ENCODE measurements around the gene RAD51B. TPM values are rescaled to one million over a fixed set of nuclear protein-coding genes. Genes with fewer than 3 reads are reported as not detected.

RAD51B gene
- total RNA-seq, 4 donors from 2014 or later, result 5.0 to 31.8 (median 20.6) TPM

- intact Hi-C loops (cut with DNase I; ENCODE audit: low total_unique reads), result no loop called here
- no peak for TF ChIP-seq CTCF (IDR thresholded peaks at IDR 0.05)
- TF ChIP-seq POLR2A (IDR thresholded peaks at IDR 0.05), result no peak
- no peak for TF ChIP-seq POLR2AphosphoS5 (IDR thresholded peaks at IDR 0.05)
- no peak for TF ChIP-seq EP300 (IDR thresholded peaks at IDR 0.05; ENCODE audit: low read depth)
- Histone ChIP-seq H3K27ac (peak overlapping the region; percentile 21 to 80 (median 75)), H3K4me1 (peaks cover 16 to 55% (median 34%) of the 10 kb centered on the region in 4 donors), H3K36me3 (no peaks in the 10 kb centered on the region), H3K9me3 (no peaks in the 10 kb centered on the region), H3K27me3 (no peaks in the 10 kb centered on the region), H3K4me3 (no peak overlapping the region)
- 69 to 89% methylated on average over 4 to 9 of the region's 9 CpGs for WGBS, 2 donors (ENCODE audit: low coverage in 1 of 2)
- in situ Hi-C loops (cut with MboI; ENCODE audit: low pct_ligation_motif_present in 1 of 4, low pct_unique_long_range_greater_than_20kb in 1 of 4, low sequenced_read_pairs in 3 of 4), result no loop called here
- DNase-seq, result no peak
These were observed 814.8 kb downstream of the RAD51B start for GRCh38 chr14:68634332-68634731.

- Histone ChIP-seq H3K4me1 (peaks cover 16 to 54% (median 32%) of the 10 kb centered on the region in 4 donors), H3K27ac (peak overlapping the region; percentile 21 to 80 (median 75)), H3K36me3 (no peaks in the 10 kb centered on the region), H3K4me3 (no peak overlapping the region), H3K27me3 (no peaks in the 10 kb centered on the region), H3K9me3 (no peaks in the 10 kb centered on the region)
- DNase-seq, result no peak
- intact Hi-C loops (cut with DNase I; ENCODE audit: low total_unique reads), result no loop called here
- WGBS, 2 donors (ENCODE audit: low coverage in 1 of 2), result 78 to 85% methylated on average over 4 to 5 of the region's 5 CpGs
- in situ Hi-C loops (cut with MboI; ENCODE audit: low pct_ligation_motif_present in 1 of 4, low pct_unique_long_range_greater_than_20kb in 1 of 4, low sequenced_read_pairs in 3 of 4), result no loop called here
- TF ChIP-seq EP300 (IDR thresholded peaks at IDR 0.05; ENCODE audit: low read depth) (no peak), POLR2AphosphoS5 (IDR thresholded peaks at IDR 0.05) (no peak), POLR2A (IDR thresholded peaks at IDR 0.05) (no peak), CTCF (IDR thresholded peaks at IDR 0.05) (no peak)
These were observed 815.5 kb downstream of the RAD51B start for GRCh38 chr14:68634874-68635595.

- Histone ChIP-seq H3K9me3 (peaks cover 0 to 5% of the 10 kb centered on the region in 2 donors), H3K27ac (peak overlapping the region; percentile 74 to 80 (median 78)), H3K4me1 (peaks cover 16 to 53% (median 32%) of the 10 kb centered on the region in 4 donors), H3K36me3 (no peaks in the 10 kb centered on the region), H3K4me3 (no peak overlapping the region), H3K27me3 (no peaks in the 10 kb centered on the region)
- no peak for TF ChIP-seq POLR2AphosphoS5 (IDR thresholded peaks at IDR 0.05)
- no peak for TF ChIP-seq POLR2A (IDR thresholded peaks at IDR 0.05)
- no peak for TF ChIP-seq EP300 (IDR thresholded peaks at IDR 0.05; ENCODE audit: low read depth)
- TF ChIP-seq CTCF (IDR thresholded peaks at IDR 0.05), result no peak
- in situ Hi-C loops (cut with MboI; ENCODE audit: low pct_ligation_motif_present in 1 of 4, low pct_unique_long_range_greater_than_20kb in 1 of 4, low sequenced_read_pairs in 3 of 4), result no loop called here
- 57 to 71% methylated on average over 3 to 5 of the region's 5 CpGs for WGBS, 2 donors (ENCODE audit: low coverage in 1 of 2)
- no peak for DNase-seq
- intact Hi-C loops (cut with DNase I; ENCODE audit: low total_unique reads), result no loop called here
These were observed 817.0 kb downstream of the RAD51B start for GRCh38 chr14:68636597-68636996.

GRCh38 chr14:68637106-68638021 lies 817.8 kb downstream of the RAD51B start:
- peak overlapping the region; percentile 74 to 80 (median 78) for H3K27ac ChIP-seq
- H3K9me3 ChIP-seq, result peaks cover 0 to 5% of the 10 kb centered on the region in 2 donors
- intact Hi-C loops (cut with DNase I; ENCODE audit: low total_unique reads) (loop anchor here (1.0 kb wide), 1 partner anchor 44 kb away; no protein-coding TSS in a partner anchor), in situ Hi-C loops (cut with MboI; ENCODE audit: low pct_ligation_motif_present in 1 of 4, low pct_unique_long_range_greater_than_20kb in 1 of 4, low sequenced_read_pairs in 3 of 4) (no loop called here)
- WGBS, 2 donors (ENCODE audit: low coverage in 1 of 2), result 70 to 86% methylated on average over 6 to 13 of the region's 13 CpGs
- H3K4me3 ChIP-seq, result no peak overlapping the region
- no peak for DNase-seq
- peaks cover 16 to 45% (median 32%) of the 10 kb centered on the region in 4 donors for H3K4me1 ChIP-seq
- H3K36me3 ChIP-seq, result no peaks in the 10 kb centered on the region
- H3K27me3 ChIP-seq, result no peaks in the 10 kb centered on the region
- TF ChIP-seq EP300 (IDR thresholded peaks at IDR 0.05; ENCODE audit: low read depth) (no peak), CTCF (IDR thresholded peaks at IDR 0.05) (no peak), POLR2A (IDR thresholded peaks at IDR 0.05) (no peak), POLR2AphosphoS5 (IDR thresholded peaks at IDR 0.05) (peak in 1 of 3 donors; percentile 36)
